NCI-H128 (cell line): ENCODE measurements around the gene PPP1R9A.

ENCODE experiments used
- DNase-seq: peaks from one replicate; lab custom pipeline; 2025; ENCODE audit not compliant: unreplicated experiment; lab: John Stamatoyannopoulos, UW

PPP1R9A gene

DNA sequence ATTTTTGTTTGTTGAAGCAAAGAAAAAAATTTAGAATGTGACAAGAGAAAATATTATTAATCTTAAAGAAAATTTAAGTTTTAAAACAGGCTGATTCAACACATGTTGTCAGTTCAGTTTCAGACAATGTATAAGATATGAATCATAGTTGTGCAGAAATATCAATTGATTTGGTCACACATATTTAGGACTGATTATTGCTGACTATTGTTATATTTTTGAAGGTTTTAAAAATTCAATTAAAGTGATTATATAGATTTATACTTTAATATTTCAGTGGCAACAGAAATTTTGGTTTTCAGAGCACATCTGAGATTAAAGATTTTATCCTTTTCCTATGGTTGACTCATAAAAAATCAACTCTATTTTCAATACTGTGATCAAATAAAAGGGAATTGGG lies 284.4 kb downstream of the PPP1R9A start:
- DNase-seq: no peak

DNA sequence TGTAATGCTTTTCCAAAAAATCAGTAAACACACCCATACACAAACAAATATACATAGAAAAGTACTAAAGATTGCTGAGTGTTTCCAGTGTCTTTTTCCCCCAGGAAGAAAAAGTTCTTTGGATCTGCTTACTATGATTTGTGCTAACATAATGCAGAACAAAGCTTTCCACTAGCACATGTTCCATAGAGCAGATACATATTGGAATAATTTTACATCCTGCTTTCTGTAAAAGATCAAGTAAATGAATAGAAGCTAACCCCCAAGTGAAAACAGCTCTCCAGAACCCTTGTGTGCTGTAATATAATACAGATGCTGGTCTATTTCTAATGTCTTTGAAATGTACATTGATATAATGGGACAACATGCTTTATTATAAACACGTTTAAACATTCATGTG lies 291.5 kb downstream of the PPP1R9A start:
- no peak for DNase-seq

DNA sequence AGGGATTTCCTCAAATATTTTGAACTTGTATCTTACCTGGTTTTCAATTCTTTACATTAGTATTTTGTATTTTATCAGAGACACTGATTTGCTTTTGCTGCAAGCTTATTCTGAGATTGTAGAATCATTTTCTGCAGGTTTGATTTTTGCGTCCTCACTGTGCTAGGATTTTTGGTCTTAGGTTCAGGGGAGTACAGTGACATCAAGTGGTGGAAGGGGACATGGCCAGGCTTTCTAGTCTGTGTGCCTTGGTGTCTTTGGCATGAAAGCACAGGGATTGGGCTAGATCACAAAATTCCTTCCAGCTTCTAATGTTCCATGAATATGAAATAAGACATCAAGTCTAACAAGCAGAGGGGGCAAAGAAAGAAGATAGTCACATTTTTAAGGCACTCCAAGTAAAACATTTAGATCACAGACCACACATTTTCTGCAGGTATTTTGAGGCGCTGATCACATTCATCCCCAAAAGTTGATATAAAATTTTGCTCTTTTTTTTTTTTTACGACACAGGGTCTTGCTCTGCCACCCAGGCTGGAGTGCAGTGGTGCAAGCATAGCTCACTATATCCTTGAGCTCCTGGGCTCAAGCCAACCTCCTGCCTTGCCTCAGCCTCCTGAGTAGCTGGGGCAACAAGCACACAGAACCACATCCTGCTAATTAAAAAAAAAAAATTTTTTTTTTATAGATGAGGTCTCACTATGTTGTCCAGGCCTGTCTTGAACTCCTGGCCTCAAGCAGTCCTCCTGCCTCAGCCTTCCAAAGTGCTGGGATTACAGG lies 292.6 kb downstream of the PPP1R9A start:
- DNase-seq: peak; percentile 37

DNA sequence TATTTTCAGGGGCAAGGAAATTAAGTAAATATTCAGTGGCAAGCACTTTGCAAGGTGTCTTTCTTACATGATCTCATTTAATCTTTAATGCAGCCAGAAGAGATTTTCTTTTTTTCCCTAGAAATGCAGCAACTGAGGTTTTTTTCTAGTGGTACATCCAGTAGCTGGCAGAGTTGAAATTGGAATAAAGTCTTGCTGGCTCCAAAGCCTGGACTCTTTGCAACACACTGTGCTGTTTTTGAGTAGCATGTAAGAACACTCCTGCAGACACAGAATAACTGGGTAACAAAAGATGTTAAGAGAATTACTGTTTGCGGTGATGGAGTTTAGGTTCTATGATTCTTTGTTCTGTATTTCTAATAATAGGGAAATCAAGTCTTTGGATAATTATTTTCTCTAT lies 293.3 kb downstream of the PPP1R9A start:
- DNase-seq: no peak

DNA sequence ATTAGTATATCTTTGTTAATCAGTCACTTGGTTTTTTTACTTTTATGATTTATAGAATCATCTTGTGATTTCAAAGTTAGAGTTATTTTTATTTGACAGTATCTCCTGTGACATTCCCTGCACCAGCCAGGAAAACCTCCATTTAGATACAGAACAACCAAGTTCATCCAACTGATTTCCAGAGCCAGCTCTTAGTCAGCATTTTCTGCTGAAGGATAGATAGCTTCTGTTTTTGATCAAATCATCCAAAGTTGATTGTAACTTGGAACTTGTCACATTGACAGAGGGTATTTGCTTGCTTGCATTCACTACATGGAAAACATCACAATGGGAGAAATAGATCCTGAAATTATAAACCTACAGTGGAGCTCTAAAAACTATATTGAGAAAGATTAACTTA lies 294.3 kb downstream of the PPP1R9A start:
- no peak for DNase-seq

DNA sequence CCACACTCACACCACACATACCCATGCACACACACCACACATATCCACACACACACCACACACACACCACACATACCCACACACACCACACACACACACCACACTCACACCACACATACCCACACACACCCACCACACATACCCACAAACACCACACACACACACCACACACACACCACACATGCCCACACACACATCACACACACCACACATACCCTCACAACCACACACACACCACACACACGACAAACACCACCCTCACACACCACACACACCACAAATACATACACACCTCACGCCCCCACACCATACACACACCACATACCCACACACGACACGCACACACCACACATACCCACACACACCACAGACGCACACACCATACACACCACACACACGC lies 297.2 kb downstream of the PPP1R9A start:
- no peak for DNase-seq

DNA sequence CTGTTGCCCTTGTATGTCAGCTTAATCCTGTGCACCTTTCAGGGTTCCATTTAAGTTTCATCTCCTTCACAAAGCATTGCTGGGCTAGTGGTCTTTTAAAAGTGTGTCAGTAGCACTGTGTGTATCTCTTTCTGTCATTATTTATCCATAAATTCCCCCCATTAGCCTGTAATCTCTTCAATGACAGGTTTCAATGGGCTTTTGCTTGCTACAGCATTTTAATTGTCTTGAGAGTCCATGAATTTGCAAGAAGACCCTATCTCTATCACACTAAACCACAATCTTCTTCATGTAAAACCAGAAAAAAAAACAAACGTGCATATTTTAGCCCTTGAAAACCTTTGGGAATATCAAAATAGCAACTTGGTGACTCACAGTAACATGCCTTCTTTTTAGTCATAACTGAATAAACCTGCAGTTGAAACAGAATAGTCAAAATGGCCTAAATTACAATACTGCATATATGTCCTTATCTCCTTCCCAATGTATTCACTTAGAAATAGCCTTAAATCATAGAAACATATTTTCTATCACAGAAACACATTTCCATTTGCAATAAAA lies 298.4 kb downstream of the PPP1R9A start:
- DNase-seq: no peak

DNA sequence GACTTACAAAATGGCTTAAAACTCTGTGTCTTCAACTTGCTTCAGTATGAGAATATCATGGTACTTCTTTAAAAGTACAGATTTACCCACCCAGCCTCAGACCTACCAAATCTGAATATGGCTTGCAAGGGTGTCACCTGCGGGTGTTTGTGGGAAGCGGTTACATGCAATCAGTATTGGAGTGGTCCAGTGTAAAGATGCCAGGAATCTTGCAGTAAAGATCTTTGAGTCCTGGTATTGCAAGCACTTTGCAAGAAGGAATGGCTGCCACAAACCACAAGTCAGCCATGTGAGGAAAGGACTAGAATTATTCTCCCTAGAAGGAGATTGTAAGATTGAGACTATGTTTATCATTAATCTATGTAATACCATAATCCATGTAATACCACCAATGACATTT lies 301.9 kb downstream of the PPP1R9A start:
- no peak for DNase-seq

DNA sequence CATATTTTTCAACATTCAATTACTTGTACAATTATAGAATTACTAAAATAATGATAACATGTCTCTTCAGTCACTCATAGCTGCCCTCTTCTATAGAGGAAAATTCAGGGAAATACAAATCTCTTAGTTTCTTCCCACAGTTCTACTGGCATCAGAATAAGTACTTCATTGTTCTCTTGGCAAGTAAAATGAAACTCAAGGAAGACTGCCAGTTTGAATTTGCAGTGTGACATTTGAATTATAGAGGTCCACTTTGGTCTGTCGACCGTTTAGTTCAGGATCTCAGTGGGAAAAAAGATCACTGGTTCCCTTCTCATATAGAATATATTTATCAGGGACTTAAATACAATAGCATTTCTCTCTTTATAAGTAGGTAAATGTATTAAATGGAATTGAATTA lies 302.4 kb downstream of the PPP1R9A start:
- no peak for DNase-seq

DNA sequence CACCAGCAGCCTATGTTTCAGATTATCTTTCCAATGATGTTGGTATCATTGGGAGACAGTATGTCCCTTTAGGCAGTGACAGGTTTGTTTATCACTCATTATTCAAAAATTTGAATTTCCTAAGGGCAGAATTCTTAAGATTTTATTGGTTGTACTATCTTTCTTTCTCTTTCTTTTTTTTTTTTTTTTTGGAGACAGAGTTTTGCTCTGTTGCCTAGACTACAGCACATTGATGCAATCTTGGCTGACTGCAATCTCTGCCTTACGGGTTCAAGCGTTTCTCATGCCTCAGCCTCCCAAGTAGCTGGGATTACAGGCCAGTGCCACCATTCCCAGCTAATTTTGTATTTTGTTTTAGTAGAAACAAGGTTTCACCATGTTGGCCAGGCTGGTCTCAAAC lies 305.8 kb downstream of the PPP1R9A start:
- no peak for DNase-seq

DNA sequence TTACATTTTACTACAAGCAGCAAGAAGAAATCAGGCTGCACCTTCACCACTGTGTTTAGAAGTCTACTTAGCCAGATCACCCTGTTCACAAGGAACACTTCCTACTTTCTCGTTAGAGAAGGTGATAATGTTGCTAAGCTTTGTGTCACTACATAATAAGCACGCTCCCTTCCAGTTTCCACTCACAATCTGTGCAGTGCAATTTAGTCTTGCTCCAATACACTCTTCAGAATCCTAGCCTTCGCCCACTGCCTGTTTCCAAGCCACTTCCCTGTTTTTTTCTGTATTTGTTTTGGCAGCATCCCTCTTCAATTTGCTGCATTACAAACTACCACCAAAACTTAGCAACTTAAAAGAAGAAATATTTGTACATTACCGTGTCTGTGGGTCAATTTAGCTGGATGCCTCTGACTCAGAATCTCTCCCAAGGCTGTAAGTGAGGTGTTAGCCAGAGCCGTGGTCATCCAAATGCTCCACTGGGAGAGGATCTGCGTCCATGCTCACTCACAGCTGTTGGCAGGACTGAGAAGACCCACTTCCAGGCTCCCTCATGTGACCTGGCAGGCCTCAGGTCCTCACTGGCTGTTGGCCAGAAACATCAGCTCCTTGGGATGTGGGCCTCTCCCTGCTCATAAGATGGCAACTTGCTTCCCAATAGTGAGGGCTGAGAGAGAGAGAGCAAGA lies 306.6 kb downstream of the PPP1R9A start:
- no peak for DNase-seq

DNA sequence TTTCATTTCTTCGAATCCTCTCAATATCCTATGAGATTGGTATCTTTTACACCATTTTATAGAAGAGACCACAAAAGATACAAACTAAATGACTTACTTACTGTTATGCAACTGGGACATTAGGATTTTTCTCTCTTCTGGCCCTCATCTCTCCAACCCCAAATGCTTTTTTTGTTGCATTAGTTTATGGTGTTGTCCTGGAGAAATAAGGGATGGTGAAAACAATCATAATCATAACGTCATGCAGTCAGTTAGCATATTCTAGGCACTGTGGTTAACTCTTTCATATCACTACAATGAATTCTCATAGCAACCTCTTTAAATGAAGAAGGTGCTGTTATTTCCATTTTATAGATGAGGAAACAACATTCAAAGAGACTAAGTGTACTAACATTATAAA lies 312.3 kb downstream of the PPP1R9A start:
- no peak for DNase-seq

DNA sequence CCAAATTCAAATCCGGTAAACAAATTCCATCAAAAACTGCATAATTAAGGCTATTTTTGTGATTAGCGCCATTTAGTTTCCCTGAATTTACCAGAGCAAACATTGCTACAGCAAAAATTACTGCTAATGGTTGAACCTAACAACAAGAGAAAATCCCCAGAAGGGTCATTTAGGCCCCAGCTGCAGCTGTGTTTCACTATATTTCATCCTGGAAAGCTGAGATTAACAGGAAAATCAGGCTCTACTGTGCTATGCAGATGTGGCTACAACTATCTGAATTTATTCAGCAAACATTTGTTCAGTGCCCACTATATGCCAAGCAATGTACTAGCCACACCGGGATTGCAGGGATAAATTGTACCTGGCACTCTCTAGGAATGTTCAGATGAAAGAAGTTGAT lies 312.9 kb downstream of the PPP1R9A start:
- DNase-seq: no peak

DNA sequence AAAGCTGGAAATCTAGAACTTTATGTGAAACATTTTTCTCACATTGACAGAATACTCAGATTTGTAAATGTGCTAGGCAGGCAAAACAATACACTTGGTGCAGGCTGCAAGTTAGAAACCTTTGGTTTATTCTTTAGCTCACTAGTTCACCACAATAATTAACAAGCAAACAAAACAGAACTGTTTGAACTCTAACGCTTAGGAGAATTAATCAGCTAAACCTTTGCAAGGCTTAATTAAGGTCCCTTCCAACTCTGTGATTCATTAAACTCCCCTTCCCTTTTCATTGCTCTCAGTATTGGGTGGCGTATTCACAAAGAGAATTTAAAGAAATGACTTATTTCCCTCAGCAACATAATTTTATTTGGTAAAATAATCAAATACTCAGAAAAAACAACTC lies 317.9 kb downstream of the PPP1R9A start:
- DNase-seq: no peak

DNA sequence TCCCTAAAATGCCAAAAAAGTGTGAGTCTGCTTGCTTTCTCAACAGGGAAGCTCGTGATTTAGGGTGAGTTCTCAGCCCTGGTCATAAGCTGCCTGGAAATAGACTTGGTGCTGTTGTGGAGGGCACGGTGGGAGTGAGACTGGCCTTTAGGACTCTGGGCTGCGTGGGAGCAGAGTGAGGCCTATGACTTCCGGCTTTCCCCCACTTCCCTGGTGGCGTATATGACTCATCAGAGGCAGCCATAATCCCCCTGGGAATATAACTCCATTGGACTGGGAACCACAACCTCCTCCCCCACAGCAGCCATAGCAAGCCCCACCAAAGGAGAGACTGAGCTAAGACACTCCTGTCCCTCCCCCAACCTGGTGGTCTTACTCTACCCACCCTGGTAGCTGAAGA lies 321.9 kb downstream of the PPP1R9A start:
- no peak for DNase-seq

DNA sequence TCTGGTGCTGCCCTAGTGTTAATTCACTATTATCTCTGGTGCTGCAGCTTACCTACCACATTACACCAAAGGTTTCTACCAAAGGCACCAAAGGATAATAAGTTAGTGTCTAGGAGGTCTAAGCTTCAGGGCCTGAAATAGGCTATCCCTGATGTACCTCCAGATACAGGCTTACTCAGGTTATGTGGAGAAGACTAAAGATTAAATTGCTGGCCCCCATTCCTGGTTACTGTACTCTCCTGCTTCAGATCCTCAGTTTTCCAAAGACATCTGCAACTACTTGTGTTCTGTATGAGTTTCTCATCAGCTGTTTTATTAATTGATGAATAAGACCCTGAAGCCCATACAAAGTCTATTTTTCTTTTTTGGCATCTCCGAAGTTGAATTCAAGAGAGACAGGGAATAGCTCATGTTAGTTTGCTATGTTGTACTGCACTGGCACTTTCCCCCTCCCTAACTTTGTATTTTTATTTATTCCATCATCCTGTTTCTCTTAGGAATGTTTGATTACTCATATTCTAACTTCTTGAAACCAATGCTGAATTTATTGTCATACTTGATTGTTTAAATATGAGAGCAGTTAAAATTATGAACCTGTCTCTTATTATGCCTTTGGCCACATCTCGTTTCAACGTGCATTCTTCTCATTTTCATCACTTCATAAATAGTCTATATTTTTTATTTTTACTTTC lies 331.0 kb downstream of the PPP1R9A start:
- DNase-seq: no peak

DNA sequence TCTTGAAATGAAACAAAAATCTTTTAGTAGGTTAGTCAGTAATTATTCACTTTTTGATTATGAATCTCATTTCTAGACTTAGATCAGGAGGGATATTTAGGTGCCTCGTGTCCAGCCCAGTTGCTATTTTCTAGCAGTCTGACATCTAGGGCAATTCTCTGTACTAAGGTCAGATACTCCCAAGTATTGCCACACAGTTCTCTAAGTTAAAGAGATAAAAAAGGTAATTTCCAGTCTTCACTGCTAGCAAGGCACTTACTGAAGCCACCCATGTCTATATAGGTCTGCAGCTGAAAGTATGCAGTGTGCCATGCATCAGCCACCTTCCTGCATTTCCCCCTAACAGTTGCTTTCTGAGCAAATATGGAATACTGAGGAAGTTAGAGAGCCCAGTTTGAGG lies 333.5 kb downstream of the PPP1R9A start:
- no peak for DNase-seq

DNA sequence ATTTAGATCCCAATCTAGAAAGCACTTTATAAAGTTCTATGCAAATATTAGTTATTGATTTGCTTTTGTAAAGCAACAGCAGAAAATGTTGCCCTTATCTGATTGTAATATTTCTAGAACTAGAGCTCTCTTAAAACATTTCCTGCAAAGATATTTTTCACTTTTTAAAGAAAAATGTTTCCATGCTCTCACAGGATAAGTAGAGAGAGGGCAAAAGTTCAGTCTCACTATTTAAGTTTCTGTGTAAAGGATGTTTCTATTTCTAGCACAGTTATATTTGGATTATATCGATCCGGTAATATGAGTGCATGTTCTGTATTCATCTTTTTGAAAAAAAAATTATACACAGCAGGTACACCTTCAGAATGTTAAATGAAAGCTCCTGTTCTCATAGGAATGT lies 334.9 kb downstream of the PPP1R9A start:
- DNase-seq: no peak

DNA sequence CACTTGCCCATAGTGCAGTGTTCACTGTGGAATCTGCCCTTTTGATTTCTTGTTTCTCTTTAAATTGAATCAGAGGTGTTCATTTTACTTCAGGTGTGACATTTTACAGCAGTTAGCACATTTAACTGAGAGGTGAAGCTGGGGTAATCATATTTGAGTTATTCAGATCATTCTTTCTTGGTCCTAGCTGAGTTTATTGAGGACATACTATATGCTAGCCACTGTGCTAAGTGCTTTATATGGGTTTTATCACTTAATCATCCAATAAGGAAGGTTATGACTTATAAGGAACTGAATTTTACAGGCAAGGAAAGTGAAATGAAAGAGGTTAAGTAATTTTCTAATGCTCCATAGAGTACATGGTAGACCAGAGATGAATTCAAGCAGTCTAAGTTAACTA lies 337.2 kb downstream of the PPP1R9A start:
- no peak for DNase-seq

DNA sequence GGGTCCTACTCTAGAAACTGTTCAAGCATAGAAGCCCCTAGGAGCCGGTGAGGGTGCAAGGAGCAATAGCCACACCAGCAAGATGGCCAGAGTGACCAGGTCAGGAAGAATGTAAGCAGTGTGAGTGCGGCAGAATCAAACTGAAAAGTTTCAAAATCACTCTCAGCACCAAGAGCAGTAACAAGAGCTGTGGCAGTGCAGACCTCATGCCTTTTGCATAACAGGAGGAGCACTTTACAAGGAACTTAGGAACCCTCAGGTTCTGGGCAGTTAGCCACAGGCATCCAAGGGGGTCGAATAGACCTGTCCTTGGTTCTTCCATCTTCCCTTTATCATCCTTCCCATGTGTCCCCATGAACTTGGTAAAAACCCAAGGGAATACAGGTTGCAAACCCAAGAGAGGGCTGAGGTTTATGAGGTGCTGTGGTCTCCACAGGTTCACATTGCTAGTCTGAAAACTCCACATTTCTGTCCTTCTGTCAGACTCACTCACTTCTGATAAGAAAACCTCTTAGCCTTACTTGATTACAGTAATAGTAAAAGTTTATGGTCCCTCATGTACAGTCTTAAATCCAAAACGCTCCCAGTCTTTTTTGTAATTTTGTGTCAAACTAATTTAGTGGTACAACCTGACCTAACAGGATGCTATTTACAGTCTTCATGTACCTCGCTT lies 338.6 kb downstream of the PPP1R9A start:
- DNase-seq: no peak

DNA sequence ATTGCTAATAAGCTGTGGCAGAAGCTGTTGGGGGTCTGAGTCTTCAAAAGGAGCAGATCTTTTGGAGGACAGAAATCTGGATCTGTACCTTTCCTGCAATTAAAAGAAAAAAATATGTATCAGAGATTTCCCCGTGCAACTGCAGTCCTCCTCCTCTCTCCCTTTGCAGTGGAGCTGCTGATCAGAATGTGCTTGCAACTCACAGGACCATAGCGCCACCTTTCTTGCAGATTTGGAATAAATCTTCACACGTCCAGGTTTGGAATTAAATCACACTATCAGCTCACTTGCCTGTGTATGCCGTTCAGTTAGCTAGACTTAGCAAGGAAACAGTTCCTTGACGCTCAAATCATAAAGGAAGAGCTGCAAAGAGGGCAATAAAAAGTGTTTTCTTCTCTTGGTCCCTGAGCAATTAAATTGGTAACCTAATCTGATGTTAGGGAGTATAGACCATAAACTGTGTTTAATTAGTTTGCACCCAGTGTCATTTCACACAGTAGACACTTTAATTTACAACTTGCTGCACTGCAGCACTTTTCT lies 339.5 kb downstream of the PPP1R9A start:
- peak; percentile 74 for DNase-seq
